Astrocyte (in vitro differentiated cells and primary cell): Measurements from ENCODE around the gene UCHL3. TPM values are rescaled to one million over a fixed set of nuclear protein-coding genes. Genes with fewer than 3 reads are reported as not detected.

Experiments used
- DNase-seq: peaks from one replicate; pipeline ENCODE4 v3.0.0-alpha.2; 2010; ENCODE audit warnings: low read depth
- FAIRE-seq: peaks from 2 replicates; lab custom pipeline; 2011; peaks lifted over from hg19 to GRCh38; lab: Jason Lieb, UNC
- H2AFZ ChIP-seq: 2 replicates; pipeline ENCODE4 v1.6.0; 2012; ENCODE audit warnings: low read depth, low read length, inconsistent platforms
- H3K27ac ChIP-seq: 2 replicates; pipeline ENCODE4 v1.5.1; 2011; ENCODE audit warnings: low read depth, low read length, inconsistent platforms
- H3K27me3 ChIP-seq: 2 replicates; pipeline ENCODE4 v1.6.0; 2011; ENCODE audit warnings: low read length, inconsistent platforms; ENCODE audit not compliant: insufficient read depth
- H3K36me3 ChIP-seq: 2 replicates; pipeline ENCODE4 v1.5.1; 2011; ENCODE audit warnings: low read length, inconsistent platforms; ENCODE audit not compliant: insufficient read depth
- H3K4me1 ChIP-seq: 2 replicates; pipeline ENCODE4 v1.5.1; 2011; ENCODE audit warnings: low read length, inconsistent platforms; ENCODE audit not compliant: insufficient read depth
- H3K4me2 ChIP-seq: 2 replicates; pipeline ENCODE4 v1.6.0; 2012; ENCODE audit warnings: low read length, inconsistent platforms
- H3K4me3 ChIP-seq: 2 replicates; pipeline ENCODE4 v1.5.1; 2011; ENCODE audit warnings: low read depth, mild to moderate bottlenecking, low read length, inconsistent platforms; ENCODE audit not compliant: insufficient read depth
- H3K79me2 ChIP-seq: 2 replicates; pipeline ENCODE4 v1.6.0; 2012; ENCODE audit warnings: mild to moderate bottlenecking, low read length, inconsistent platforms; ENCODE audit not compliant: insufficient read depth
- H3K9ac ChIP-seq: 2 replicates; pipeline ENCODE4 v1.6.0; 2012; ENCODE audit warnings: mild to moderate bottlenecking, low read length, inconsistent platforms
- H3K9me3 ChIP-seq: 2 replicates; pipeline ENCODE4 v1.5.1; 2012; ENCODE audit warnings: low read depth, mild to moderate bottlenecking, low read length, inconsistent platforms; ENCODE audit not compliant: insufficient read depth
- H4K20me1 ChIP-seq: 2 replicates; pipeline ENCODE4 v1.6.0; 2012; ENCODE audit warnings: low read length, inconsistent platforms; ENCODE audit not compliant: insufficient read depth
- H3K27ac Mint-ChIP-seq: one replicate; pipeline ENCODE4 v1.8.0; 2021; ENCODE audit warnings: mild to moderate bottlenecking, mixed read lengths; ENCODE audit not compliant: unreplicated experiment
- H3K27me3 Mint-ChIP-seq: one replicate; pipeline ENCODE4 v1.8.0; 2021; ENCODE audit warnings: low read depth, mixed read lengths; ENCODE audit not compliant: unreplicated experiment
- H3K36me3 Mint-ChIP-seq: one replicate; pipeline ENCODE4 v1.8.0; 2021; ENCODE audit warnings: low read depth, mixed read lengths; ENCODE audit not compliant: unreplicated experiment
- H3K4me1 Mint-ChIP-seq: one replicate; pipeline ENCODE4 v1.8.0; 2021; ENCODE audit warnings: low read depth, mixed read lengths; ENCODE audit not compliant: unreplicated experiment
- H3K4me3 Mint-ChIP-seq: one replicate; pipeline ENCODE4 v1.8.0; 2021; ENCODE audit warnings: mild to moderate bottlenecking, moderate library complexity, mixed read lengths; ENCODE audit not compliant: unreplicated experiment
- H3K9me3 Mint-ChIP-seq: one replicate; pipeline ENCODE4 v1.8.0; 2021; ENCODE audit warnings: mild to moderate bottlenecking, mixed read lengths; ENCODE audit not compliant: unreplicated experiment
- EZH2 ChIP-seq: IDR thresholded peaks from 2 replicates; pipeline ENCODE4 v1.6.1; 2012; ENCODE audit warnings: mild to moderate bottlenecking, low read length, inconsistent platforms; ENCODE audit not compliant: insufficient read depth
- total RNA-seq: library from RNA; stranded (reverse); gene quantifications from 2 replicates; pipeline ENCODE4 v1.2.1, GENCODE V29; 2021
- TF ChIP-seq, protein P1 (sequence below): IDR thresholded peaks from 2 replicates; pipeline ENCODE4 v1.5.1; 2011; ENCODE audit warnings: low read depth, mild to moderate bottlenecking, inconsistent platforms, low read length, moderate library complexity; ENCODE audit not compliant: insufficient read depth

UCHL3 gene
- total RNA-seq, 1 donor from 2014 or later, result 59.2 TPM

DNA sequence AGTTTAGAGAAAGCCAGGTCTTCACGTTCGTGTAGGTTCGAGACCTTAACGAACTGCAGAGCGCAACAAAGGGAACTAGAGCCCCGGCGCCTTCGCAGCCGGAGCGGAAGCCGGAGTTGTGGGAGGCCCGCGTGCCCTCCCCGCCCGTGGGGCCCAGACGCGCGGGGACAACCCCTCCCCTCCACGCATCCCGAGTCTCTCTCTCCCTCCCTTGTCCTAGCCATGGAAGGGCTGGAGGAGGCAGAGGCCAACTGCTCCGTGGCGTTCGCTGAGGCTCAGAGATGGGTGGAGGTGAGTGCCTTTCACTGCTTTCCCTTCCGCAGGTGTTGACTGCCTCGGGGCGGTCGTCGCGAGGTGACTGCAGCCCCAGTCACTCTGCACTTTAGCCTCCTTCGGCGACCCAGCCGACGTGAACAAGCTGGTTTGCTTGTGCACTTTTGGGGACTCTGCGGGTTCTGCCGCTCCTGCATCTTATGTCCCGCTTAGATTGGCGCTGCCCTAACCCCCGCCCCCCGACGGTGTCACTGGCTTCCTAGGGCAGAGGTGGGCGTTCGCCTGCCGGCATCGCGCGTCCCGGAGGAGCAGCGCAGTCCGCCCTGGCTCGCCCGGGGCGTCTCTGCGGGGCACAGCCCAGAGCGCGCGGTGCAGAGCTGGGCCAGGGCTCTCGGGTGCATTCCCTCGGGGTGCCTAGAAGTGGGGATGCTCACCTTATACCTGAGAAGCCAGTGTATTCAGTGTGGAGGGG is 87.0 kb downstream of the UCHL3 start:
- Histone ChIP-seq H3K27me3 (no peaks in the 10 kb centered on the region), H3K79me2 (peaks cover 54% of the 10 kb centered on the region), H3K4me1 (peaks cover 34% of the 10 kb centered on the region), H3K4me2 (peak overlapping the region; percentile 87), H2AFZ (peak overlapping the region; percentile 84), H3K4me3 (peak overlapping the region; percentile 95), H3K9ac (peak overlapping the region; percentile 93), H4K20me1 (peaks cover 39% of the 10 kb centered on the region), H3K27ac (peak overlapping the region; percentile 74), H3K36me3 (peaks cover 9% of the 10 kb centered on the region), H3K9me3 (no peaks in the 10 kb centered on the region)
- Mint-ChIP-seq H3K36me3 (peaks cover 5% of the 10 kb centered on the region), H3K27ac (peak overlapping the region; percentile 47), H3K4me3 (peak overlapping the region; percentile 89), H3K4me1 (peaks cover 17% of the 10 kb centered on the region), H3K27me3 (no peaks in the 10 kb centered on the region), H3K9me3 (no peaks in the 10 kb centered on the region)
- no peak for FAIRE-seq
- DNase-seq, result no peak
- no peak for TF ChIP-seq EZH2
- TF ChIP-seq, protein P1, sequence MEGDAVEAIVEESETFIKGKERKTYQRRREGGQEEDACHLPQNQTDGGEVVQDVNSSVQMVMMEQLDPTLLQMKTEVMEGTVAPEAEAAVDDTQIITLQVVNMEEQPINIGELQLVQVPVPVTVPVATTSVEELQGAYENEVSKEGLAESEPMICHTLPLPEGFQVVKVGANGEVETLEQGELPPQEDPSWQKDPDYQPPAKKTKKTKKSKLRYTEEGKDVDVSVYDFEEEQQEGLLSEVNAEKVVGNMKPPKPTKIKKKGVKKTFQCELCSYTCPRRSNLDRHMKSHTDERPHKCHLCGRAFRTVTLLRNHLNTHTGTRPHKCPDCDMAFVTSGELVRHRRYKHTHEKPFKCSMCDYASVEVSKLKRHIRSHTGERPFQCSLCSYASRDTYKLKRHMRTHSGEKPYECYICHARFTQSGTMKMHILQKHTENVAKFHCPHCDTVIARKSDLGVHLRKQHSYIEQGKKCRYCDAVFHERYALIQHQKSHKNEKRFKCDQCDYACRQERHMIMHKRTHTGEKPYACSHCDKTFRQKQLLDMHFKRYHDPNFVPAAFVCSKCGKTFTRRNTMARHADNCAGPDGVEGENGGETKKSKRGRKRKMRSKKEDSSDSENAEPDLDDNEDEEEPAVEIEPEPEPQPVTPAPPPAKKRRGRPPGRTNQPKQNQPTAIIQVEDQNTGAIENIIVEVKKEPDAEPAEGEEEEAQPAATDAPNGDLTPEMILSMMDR, result no peak

DNA sequence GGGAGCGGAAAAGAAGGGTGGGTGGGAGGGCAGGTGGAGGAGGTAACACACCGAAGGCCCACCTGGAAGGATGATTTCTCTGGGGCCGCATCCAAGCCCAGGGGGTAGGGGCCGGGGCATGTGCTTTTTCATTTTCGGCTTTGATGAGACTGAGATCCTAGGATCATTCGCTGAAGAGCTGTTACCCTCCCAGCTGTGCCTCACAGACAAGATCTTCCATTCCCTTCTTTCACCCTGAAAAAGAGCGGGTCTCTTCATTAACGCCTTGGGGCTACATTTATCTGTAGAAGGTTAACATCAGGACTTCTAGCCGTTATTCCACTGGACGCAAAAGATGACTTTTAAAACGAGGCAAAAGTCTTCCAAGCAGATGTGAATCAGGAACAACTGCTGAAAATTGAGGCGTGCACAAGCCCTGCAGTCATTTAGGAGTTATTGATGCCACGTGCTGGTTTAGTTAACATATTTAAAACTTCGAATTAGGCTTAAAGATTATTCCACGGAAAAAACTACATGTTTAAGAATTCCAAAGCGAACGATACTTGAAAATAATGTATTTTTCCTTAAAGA is 87.7 kb downstream of the UCHL3 start:
- TF ChIP-seq, protein P1, result no peak
- no peak for TF ChIP-seq EZH2
- peak overlapping the region; percentile 93 for H3K9ac ChIP-seq
- Mint-ChIP-seq H3K27me3 (no peaks in the 10 kb centered on the region), H3K9me3 (no peaks in the 10 kb centered on the region), H3K4me3 (peak overlapping the region; percentile 89), H3K4me1 (peaks cover 17% of the 10 kb centered on the region), H3K36me3 (peaks cover 5% of the 10 kb centered on the region), H3K27ac (peak overlapping the region; percentile 28)
- peak overlapping the region; percentile 95 for H3K4me3 ChIP-seq
- H3K36me3 ChIP-seq, result peaks cover 12% of the 10 kb centered on the region
- H3K27ac ChIP-seq, result peak overlapping the region; percentile 51
- peak overlapping the region; percentile 3 for H2AFZ ChIP-seq
- H3K79me2 ChIP-seq, result peaks cover 61% of the 10 kb centered on the region
- FAIRE-seq, result no peak
- no peaks in the 10 kb centered on the region for H3K9me3 ChIP-seq
- no peak for DNase-seq
- H3K4me1 ChIP-seq, result peaks cover 34% of the 10 kb centered on the region
- H3K4me2 ChIP-seq, result peak overlapping the region; percentile 87
- H3K27me3 ChIP-seq, result no peaks in the 10 kb centered on the region
- peaks cover 45% of the 10 kb centered on the region for H4K20me1 ChIP-seq

DNA sequence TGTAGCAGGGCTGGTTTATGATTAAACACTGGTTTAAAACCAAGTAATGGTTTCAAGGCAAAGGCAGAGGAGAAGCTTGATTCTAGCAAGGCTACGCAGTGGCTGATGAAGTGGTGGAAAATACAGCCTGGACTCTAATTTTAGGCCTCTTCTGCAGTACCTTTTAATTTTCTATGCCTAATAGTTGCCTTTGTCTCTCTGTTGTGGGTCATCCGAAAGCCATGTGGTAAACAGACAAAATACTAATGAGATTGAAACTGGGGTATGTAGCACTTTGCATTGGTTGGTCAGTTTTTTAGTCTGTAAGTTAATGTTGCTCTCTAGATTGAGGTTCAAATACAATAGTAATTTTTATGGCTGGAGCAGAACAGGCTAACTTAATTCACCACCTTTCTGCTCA is 89.9 kb downstream of the UCHL3 start:
- Mint-ChIP-seq H3K4me3 (no peak overlapping the region), H3K27ac (no peak overlapping the region), H3K27me3 (no peaks in the 10 kb centered on the region), H3K36me3 (peaks cover 5% of the 10 kb centered on the region), H3K4me1 (peaks cover 10% of the 10 kb centered on the region), H3K9me3 (no peaks in the 10 kb centered on the region)
- Histone ChIP-seq H3K27me3 (no peaks in the 10 kb centered on the region), H3K4me1 (peaks cover 18% of the 10 kb centered on the region), H3K79me2 (peaks cover 83% of the 10 kb centered on the region), H3K4me2 (peak overlapping the region; percentile 87), H3K9me3 (no peaks in the 10 kb centered on the region), H3K36me3 (peaks cover 16% of the 10 kb centered on the region), H3K4me3 (peak overlapping the region; percentile 95), H3K9ac (peak overlapping the region; percentile 10), H4K20me1 (peaks cover 66% of the 10 kb centered on the region), H3K27ac (no peak overlapping the region), H2AFZ (no peak overlapping the region)
- no peak for TF ChIP-seq EZH2
- FAIRE-seq (no peak), DNase-seq (no peak)
